ENCODE measurements around the gene HSF2BP. TPM values are rescaled to one million over a fixed set of nuclear protein-coding genes. Genes with fewer than 3 reads are reported as not detected.
A peak's percentile ranks its signal among the peaks of the same experiment; 100 is the strongest.
"Not testable (repeated sequence)": the region's sequence is repeated elsewhere in the genome, so short reads cannot be mapped to it uniquely, and the experiment has no call there.

HSF2BP gene
- polyA plus RNA-seq, 2 donors, result 0.26 to 0.28 TPM

GRCh38 chr21:43575473-43575844 lies 83.8 kb downstream of the HSF2BP start:
- H3K27ac ChIP-seq (ENCODE audit: low read depth in 2 of 2, low read length in 1 of 2), result no peak overlapping the region
- H3K4me1 ChIP-seq (ENCODE audit: control insufficient read depth in 2 of 2, insufficient read depth in 2 of 2, low read length in 1 of 2), result peaks cover 0 to 3% of the 10 kb centered on the region in 2 donors
- no peak overlapping the region for H3K4me3 ChIP-seq (ENCODE audit: low read depth in 1 of 2, low read length in 2 of 2)
- H3K36me3 ChIP-seq (ENCODE audit: control insufficient read depth in 2 of 2, insufficient read depth in 2 of 2, low read length in 1 of 2), result no peaks in the 10 kb centered on the region
- H3K27me3 ChIP-seq (ENCODE audit: control insufficient read depth in 1 of 2, insufficient read depth in 2 of 2, low read length in 2 of 2), result no peaks in the 10 kb centered on the region
- H3K9me3 ChIP-seq (ENCODE audit: control insufficient read depth in 2 of 2, insufficient read depth in 1 of 2, low read depth in 1 of 2, low read length in 1 of 2), result no peaks in the 10 kb centered on the region
- WGBS, 2 donors, result 83 to 90% methylated on average over 3 of the region's 3 CpGs

- Histone ChIP-seq H3K4me1 (ENCODE audit: control insufficient read depth in 2 of 2, insufficient read depth in 2 of 2, low read length in 1 of 2) (peaks cover 0 to 3% of the 10 kb centered on the region in 2 donors), H3K27me3 (ENCODE audit: control insufficient read depth in 1 of 2, insufficient read depth in 2 of 2, low read length in 2 of 2) (no peaks in the 10 kb centered on the region), H3K27ac (ENCODE audit: low read depth in 2 of 2, low read length in 1 of 2) (peak overlapping the region in 1 of 2 donors; percentile 3), H3K9me3 (ENCODE audit: control insufficient read depth in 2 of 2, insufficient read depth in 1 of 2, low read depth in 1 of 2, low read length in 1 of 2) (no peaks in the 10 kb centered on the region), H3K4me3 (ENCODE audit: low read depth in 1 of 2, low read length in 2 of 2) (no peak overlapping the region), H3K36me3 (ENCODE audit: control insufficient read depth in 2 of 2, insufficient read depth in 2 of 2, low read length in 1 of 2) (no peaks in the 10 kb centered on the region)
- 77 to 80% methylated on average over 19 of the region's 19 CpGs for WGBS, 2 donors
Measured at GRCh38 chr21:43574741-43575472, 84.4 kb downstream of the HSF2BP start.

GRCh38 chr21:43573921-43574320 lies 85.4 kb downstream of the HSF2BP start:
- Histone ChIP-seq H3K36me3 (ENCODE audit: control insufficient read depth in 2 of 2, insufficient read depth in 2 of 2, low read length in 1 of 2) (no peaks in the 10 kb centered on the region), H3K9me3 (ENCODE audit: control insufficient read depth in 2 of 2, insufficient read depth in 1 of 2, low read depth in 1 of 2, low read length in 1 of 2) (no peaks in the 10 kb centered on the region), H3K4me3 (ENCODE audit: low read depth in 1 of 2, low read length in 2 of 2) (no peak overlapping the region), H3K27me3 (ENCODE audit: control insufficient read depth in 1 of 2, insufficient read depth in 2 of 2, low read length in 2 of 2) (no peaks in the 10 kb centered on the region), H3K27ac (ENCODE audit: low read depth in 2 of 2, low read length in 1 of 2) (no peak overlapping the region), H3K4me1 (ENCODE audit: control insufficient read depth in 2 of 2, insufficient read depth in 2 of 2, low read length in 1 of 2) (peaks cover 0 to 3% of the 10 kb centered on the region in 2 donors)
- 93 to 95% methylated on average over 7 of the region's 7 CpGs for WGBS, 2 donors

- Histone ChIP-seq H3K36me3 (ENCODE audit: control insufficient read depth in 2 of 2, insufficient read depth in 2 of 2, low read length in 1 of 2) (no peaks in the 10 kb centered on the region), H3K4me3 (ENCODE audit: low read depth in 1 of 2, low read length in 2 of 2) (no peak overlapping the region), H3K4me1 (ENCODE audit: control insufficient read depth in 2 of 2, insufficient read depth in 2 of 2, low read length in 1 of 2) (no peaks in the 10 kb centered on the region), H3K27me3 (ENCODE audit: control insufficient read depth in 1 of 2, insufficient read depth in 2 of 2, low read length in 2 of 2) (no peaks in the 10 kb centered on the region), H3K27ac (ENCODE audit: low read depth in 2 of 2, low read length in 1 of 2) (no peak overlapping the region), H3K9me3 (ENCODE audit: control insufficient read depth in 2 of 2, insufficient read depth in 1 of 2, low read depth in 1 of 2, low read length in 1 of 2) (no peaks in the 10 kb centered on the region)
- WGBS, 2 donors, result 76 to 77% methylated on average over 5 of the region's 5 CpGs
Measured at GRCh38 chr21:43572446-43572845, 86.8 kb downstream of the HSF2BP start.

GRCh38 chr21:43571976-43572375 lies 87.3 kb downstream of the HSF2BP start:
- H3K27me3 ChIP-seq (ENCODE audit: control insufficient read depth in 1 of 2, insufficient read depth in 2 of 2, low read length in 2 of 2), result no peaks in the 10 kb centered on the region
- H3K27ac ChIP-seq (ENCODE audit: low read depth in 2 of 2, low read length in 1 of 2), result no peak overlapping the region
- H3K36me3 ChIP-seq (ENCODE audit: control insufficient read depth in 2 of 2, insufficient read depth in 2 of 2, low read length in 1 of 2), result no peaks in the 10 kb centered on the region
- H3K9me3 ChIP-seq (ENCODE audit: control insufficient read depth in 2 of 2, insufficient read depth in 1 of 2, low read depth in 1 of 2, low read length in 1 of 2), result no peaks in the 10 kb centered on the region
- no peaks in the 10 kb centered on the region for H3K4me1 ChIP-seq (ENCODE audit: control insufficient read depth in 2 of 2, insufficient read depth in 2 of 2, low read length in 1 of 2)
- 83 to 85% methylated on average over 6 of the region's 6 CpGs for WGBS, 2 donors
- H3K4me3 ChIP-seq (ENCODE audit: low read depth in 1 of 2, low read length in 2 of 2), result no peak overlapping the region

- not testable (repeated sequence) for H3K36me3 ChIP-seq (ENCODE audit: control insufficient read depth in 2 of 2, insufficient read depth in 2 of 2, low read length in 1 of 2); H3K27me3 ChIP-seq (ENCODE audit: control insufficient read depth in 1 of 2, insufficient read depth in 2 of 2, low read length in 2 of 2); H3K27ac ChIP-seq (ENCODE audit: low read depth in 2 of 2, low read length in 1 of 2); H3K9me3 ChIP-seq (ENCODE audit: control insufficient read depth in 2 of 2, insufficient read depth in 1 of 2, low read depth in 1 of 2, low read length in 1 of 2); H3K4me1 ChIP-seq (ENCODE audit: control insufficient read depth in 2 of 2, insufficient read depth in 2 of 2, low read length in 1 of 2); H3K4me3 ChIP-seq (ENCODE audit: low read depth in 1 of 2, low read length in 2 of 2)
- WGBS, 2 donors, result no CpG with 5 or more reads among the region's 3 CpGs
Measured at GRCh38 chr21:43570195-43570594, 89.1 kb downstream of the HSF2BP start.

GRCh38 chr21:43562451-43562850 lies 96.8 kb downstream of the HSF2BP start:
- H3K27me3 ChIP-seq (ENCODE audit: control insufficient read depth in 1 of 2, insufficient read depth in 2 of 2, low read length in 2 of 2); H3K4me3 ChIP-seq (ENCODE audit: low read depth in 1 of 2, low read length in 2 of 2); H3K36me3 ChIP-seq (ENCODE audit: control insufficient read depth in 2 of 2, insufficient read depth in 2 of 2, low read length in 1 of 2); H3K27ac ChIP-seq (ENCODE audit: low read depth in 2 of 2, low read length in 1 of 2); H3K9me3 ChIP-seq (ENCODE audit: control insufficient read depth in 2 of 2, insufficient read depth in 1 of 2, low read depth in 1 of 2, low read length in 1 of 2); H3K4me1 ChIP-seq (ENCODE audit: control insufficient read depth in 2 of 2, insufficient read depth in 2 of 2, low read length in 1 of 2): not testable (repeated sequence)
- WGBS, 2 donors, result no CpG with 5 or more reads among the region's 5 CpGs

- H3K36me3 ChIP-seq (ENCODE audit: control insufficient read depth in 2 of 2, insufficient read depth in 2 of 2, low read length in 1 of 2); H3K4me1 ChIP-seq (ENCODE audit: control insufficient read depth in 2 of 2, insufficient read depth in 2 of 2, low read length in 1 of 2); H3K27me3 ChIP-seq (ENCODE audit: control insufficient read depth in 1 of 2, insufficient read depth in 2 of 2, low read length in 2 of 2); H3K4me3 ChIP-seq (ENCODE audit: low read depth in 1 of 2, low read length in 2 of 2); H3K9me3 ChIP-seq (ENCODE audit: control insufficient read depth in 2 of 2, insufficient read depth in 1 of 2, low read depth in 1 of 2, low read length in 1 of 2); H3K27ac ChIP-seq (ENCODE audit: low read depth in 2 of 2, low read length in 1 of 2): not testable (repeated sequence)
- WGBS, 2 donors, result no CpG with 5 or more reads among the region's 2 CpGs
Measured at GRCh38 chr21:43540561-43540960, 118.7 kb downstream of the HSF2BP start.

- H3K27me3 ChIP-seq (ENCODE audit: control insufficient read depth in 1 of 2, insufficient read depth in 2 of 2, low read length in 2 of 2); H3K36me3 ChIP-seq (ENCODE audit: control insufficient read depth in 2 of 2, insufficient read depth in 2 of 2, low read length in 1 of 2); H3K9me3 ChIP-seq (ENCODE audit: control insufficient read depth in 2 of 2, insufficient read depth in 1 of 2, low read depth in 1 of 2, low read length in 1 of 2); H3K27ac ChIP-seq (ENCODE audit: low read depth in 2 of 2, low read length in 1 of 2); H3K4me1 ChIP-seq (ENCODE audit: control insufficient read depth in 2 of 2, insufficient read depth in 2 of 2, low read length in 1 of 2); H3K4me3 ChIP-seq (ENCODE audit: low read depth in 1 of 2, low read length in 2 of 2): not testable (repeated sequence)
- WGBS, 2 donors, result no CpG with 5 or more reads among the region's 8 CpGs
Measured at GRCh38 chr21:43522495-43523131, 136.7 kb downstream of the HSF2BP start.

- H3K4me1 ChIP-seq (ENCODE audit: control insufficient read depth in 2 of 2, insufficient read depth in 2 of 2, low read length in 1 of 2); H3K4me3 ChIP-seq (ENCODE audit: low read depth in 1 of 2, low read length in 2 of 2); H3K36me3 ChIP-seq (ENCODE audit: control insufficient read depth in 2 of 2, insufficient read depth in 2 of 2, low read length in 1 of 2); H3K9me3 ChIP-seq (ENCODE audit: control insufficient read depth in 2 of 2, insufficient read depth in 1 of 2, low read depth in 1 of 2, low read length in 1 of 2); H3K27me3 ChIP-seq (ENCODE audit: control insufficient read depth in 1 of 2, insufficient read depth in 2 of 2, low read length in 2 of 2); H3K27ac ChIP-seq (ENCODE audit: low read depth in 2 of 2, low read length in 1 of 2): not testable (repeated sequence)
- no CpG with 5 or more reads among the region's 6 CpGs for WGBS, 2 donors
Measured at GRCh38 chr21:43517701-43518100, 141.6 kb downstream of the HSF2BP start.
